ENCODE results near the gene MIOX.

Gene MIOX

GRCh38 chr22:50455201-50455600, 31.5 kb upstream of the MIOX start:
- DNase-seq, result no peak

DNA sequence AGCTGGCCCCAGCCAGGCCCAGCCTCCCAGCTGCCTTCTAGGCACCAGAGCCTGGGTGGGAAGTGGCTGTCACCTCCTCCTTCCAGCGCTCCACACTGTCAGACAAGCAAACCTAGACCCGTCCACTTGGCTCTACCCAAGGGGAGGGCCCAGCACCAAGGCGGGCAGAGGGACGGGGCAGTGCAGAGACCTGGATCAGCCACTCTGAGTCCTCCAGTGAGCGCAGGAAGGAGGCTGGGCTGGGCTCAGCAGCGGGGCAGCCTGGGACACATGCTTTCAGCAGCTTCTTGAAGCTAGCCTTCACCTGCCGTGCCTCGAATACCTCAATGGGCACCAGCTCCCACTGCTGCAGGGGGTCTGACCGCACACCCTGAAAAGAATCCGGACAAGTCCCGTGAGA, 30.6 kb upstream of the MIOX start:
- no peak for DNase-seq

DNA sequence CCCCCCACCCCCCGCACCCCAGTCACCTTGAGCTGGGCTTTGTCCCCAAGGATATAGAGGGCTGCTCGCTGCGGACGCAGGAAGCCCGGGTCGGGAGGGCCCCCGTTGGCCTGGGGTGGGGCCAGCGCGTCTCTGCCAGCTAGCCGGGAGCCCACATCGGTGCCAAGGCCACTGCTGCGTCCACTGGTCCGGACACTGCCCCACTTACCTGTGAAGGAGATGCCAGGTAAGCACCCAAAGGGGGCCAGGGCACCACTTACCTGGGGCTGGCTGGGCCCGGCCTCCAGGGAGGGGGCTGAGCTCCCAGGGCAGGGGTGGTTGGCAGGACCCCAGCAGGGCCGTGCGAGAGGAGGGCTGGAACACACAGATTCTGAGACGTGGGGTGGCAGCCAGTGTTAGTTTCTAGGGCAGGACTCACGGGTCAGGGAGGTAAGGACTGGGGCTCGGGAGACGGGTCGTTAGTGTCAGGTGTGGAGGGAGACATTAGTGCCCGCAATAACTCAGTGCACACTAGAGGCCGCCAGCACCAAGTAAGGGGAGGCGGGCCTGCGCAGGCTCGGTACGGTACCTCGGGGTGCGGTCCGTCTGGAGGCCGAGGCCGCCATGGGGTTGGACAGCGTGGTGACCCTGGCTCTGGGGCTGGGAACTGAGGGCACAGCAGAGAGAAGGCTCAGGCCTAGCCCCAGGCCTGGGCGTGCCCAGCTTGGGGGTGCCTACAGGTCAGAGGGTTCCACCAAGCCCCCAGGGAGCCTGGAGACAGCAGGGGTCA, 30.0 kb upstream of the MIOX start:
- no peak for DNase-seq

GRCh38 chr22:50459016-50459415, 27.6 kb upstream of the MIOX start:
- no peak for DNase-seq

DNA sequence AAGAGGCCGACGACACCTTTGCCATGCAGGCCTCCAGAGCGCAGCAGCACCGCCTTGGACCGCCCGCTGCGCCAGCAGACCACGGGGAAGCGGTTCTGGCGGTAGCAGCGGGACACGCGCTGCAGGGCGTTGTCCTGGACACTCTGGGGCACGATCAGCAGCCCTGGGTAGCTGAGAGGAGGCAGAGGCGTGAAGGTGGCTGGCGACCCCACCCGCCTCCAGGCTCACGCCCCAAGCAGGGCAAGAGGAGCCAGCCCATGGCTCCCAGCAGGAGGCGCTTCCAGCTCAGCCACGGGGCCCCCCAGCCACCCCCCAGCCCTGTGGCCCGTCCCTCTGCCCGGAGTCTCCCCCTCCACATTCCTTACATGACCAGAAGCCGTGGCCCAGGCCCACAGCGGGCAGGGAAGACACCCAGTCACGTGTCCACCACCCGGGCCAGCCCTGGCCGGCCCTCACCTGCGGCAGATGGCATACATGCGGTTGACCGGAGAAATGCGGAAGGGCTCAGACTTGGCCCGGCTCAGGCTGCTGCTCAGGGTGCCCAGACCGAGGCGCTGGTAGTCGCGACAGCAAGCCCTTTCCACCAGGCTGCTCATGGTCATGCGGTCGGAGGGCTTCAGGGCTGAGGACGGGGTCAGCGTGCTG, 27.0 kb upstream of the MIOX start:
- no peak for DNase-seq

DNA sequence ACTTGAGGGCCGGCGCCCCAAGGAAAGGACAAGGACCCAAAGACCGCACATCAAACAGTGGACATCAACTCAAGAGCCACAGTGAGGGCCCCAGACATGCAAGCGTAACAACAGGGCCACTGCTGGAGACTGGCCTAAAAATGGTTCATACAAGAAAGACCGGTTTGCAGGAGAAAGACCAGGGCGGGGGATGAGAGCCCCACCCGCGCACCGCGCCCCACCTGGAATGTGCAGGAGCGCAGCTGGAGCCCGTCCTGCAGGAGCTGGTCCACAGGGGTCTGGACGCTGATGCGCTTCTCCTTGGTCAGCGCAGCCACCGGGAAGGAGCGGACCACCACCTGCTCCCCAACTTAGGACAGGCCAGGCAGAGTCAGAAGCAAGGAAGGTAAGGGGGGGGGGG, 25.7 kb upstream of the MIOX start:
- DNase-seq, result no peak

DNA sequence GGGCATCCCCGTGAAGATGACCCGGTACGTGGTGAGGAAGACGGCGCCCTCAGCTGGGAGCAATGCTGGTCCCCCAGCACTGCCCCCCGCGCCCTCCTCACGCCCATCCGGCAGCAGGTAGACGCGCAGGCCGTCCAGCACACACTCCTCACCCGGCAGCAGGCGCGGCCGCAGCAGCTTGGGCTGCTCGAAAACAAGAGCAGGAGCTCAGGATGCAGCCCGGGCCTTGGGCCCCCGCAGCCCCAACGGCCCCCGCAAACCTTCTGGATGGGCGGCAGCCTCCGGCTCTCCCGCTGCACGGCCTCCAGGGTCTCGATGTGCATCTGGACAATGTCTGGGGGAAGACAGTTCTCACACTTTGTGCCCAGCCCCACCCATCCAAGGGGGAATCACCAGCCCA, 25.1 kb upstream of the MIOX start:
- no peak for DNase-seq

DNA sequence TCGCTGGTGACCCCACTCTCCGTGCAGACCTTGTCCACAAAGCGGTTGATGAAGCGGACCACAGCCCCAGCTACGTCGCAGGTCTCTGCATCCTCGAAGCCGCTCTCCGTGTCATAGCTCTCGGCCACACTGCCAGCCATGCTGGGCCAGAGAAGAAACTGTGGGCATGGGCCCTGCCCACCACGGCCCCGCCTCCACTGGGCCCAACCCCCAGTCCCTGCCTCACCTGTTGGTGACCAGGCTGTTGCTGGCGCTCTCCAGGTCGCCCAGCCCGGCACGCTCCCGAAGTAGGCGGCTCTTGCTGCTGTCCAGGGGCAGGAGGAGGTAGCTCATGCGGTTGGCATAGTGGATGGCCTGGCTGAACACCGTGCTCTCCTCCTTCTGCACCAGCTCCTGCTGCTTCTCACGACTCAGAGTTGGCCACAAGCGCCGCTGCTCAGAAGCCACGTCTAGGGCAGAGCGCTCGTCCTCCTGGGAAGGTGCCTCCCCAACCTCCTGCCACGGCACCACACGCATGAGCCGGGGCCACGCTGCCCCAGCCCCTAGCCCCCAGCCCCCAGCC, 24.6 kb upstream of the MIOX start:
- DNase-seq, result no peak

GRCh38 chr22:50463188-50463900, 23.3 kb upstream of the MIOX start:
- no peak for DNase-seq

- no peak for DNase-seq
These were observed 22.2 kb upstream of the MIOX start for GRCh38 chr22:50464451-50464850.

- DNase-seq, result no peak
These were observed 21.4 kb upstream of the MIOX start for GRCh38 chr22:50465066-50465930.

GRCh38 chr22:50467341-50467740, 19.3 kb upstream of the MIOX start:
- no peak for DNase-seq

- no peak for DNase-seq
These were observed 18.8 kb upstream of the MIOX start for GRCh38 chr22:50467773-50468440.

GRCh38 chr22:50468626-50469025, 18.0 kb upstream of the MIOX start:
- DNase-seq, result no peak

DNA sequence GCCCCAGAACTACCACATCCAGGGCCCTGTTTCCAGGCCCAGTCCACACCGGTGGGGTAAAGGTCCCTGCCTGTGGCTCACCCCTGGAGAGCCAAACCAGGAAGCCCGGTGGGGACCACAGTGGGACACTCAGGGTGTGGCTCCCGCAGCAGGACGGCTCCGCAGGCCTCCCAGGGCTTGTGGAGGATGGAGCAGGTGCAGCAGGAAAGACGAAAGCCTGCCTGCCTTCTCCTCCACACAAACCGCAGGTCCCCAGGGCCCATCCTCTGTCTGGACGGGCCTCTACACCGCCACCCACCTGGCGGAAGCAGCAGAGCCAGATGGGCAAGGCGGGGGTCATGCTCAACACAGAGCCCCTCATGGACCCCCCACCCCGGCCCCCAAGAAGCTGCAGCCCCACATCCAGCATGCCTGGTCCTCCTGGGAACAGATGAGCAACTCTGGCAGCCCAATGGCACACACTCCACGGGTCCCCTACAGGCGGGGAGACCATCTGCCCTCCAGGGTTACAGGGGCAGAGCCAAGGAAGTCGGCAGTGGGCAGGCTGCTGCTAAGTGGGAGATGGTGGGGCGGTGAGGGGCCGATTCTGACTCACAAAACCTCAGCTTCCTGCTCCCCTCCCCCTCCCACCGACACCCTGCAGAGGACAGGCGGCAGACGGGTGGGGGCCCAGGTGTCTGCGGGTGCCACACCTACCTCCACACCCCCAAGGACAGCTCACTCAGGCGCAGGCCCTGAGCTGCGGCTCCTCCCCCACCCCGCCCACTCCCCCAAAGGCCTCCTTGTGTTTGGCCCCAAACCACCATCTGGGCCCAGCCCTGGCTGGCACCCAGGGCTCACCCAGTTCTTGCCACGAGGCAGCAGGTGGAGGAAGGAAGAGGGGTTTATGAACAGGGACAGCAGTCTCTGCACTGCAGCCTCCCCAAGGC, 17.0 kb upstream of the MIOX start:
- DNase-seq, result no peak

DNA sequence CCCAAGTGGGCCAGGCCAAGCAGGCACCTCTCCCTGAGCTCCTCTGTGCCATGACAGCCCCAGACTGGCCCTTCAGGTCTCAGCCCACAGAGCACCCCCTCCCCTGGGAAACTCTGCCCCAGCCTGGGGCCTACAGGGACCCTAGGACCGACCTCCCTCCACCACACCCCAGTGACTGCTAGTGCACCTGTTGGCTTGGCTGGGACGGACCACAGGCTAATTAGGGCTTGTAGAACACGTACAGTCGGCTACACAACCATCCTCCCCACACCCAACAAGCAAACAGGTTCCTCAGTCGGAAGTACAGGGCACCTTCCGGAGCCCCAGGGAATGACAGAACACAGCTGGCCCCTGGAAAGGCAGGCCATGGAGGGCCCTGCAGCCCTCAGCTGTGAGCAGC, 16.2 kb upstream of the MIOX start:
- no peak for DNase-seq

DNA sequence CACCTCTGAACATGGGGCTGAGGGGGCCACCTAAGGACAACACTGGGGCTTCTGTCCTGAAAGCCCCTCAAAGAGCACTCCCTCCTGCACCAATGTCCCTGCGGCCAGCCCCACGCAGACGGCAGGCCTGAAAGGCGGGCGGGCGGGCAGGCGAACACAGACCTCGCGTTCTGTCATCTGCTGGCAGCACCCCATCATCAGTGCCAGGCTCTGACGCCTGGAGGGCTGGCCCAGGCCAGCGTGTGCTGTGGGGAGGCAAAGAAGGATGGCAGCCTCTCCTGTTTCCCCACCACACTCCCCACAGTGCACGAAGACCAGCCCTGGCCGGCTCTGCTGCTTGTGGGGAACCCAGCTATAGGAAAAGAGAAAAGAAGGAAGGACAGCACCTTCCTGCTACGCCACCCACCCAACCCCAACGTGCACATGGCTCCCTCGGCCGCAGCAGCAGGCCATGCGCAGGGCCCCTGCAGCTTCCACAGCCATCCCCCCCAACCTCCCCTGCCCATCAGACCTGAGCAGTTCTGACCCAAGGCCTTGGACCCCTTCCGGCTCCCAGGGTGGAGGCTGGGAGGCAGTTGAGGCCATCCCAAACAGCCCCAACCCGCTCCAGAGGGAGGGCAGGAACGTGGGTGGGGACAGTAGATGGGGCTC, 15.3 kb upstream of the MIOX start:
- no peak for DNase-seq

DNA sequence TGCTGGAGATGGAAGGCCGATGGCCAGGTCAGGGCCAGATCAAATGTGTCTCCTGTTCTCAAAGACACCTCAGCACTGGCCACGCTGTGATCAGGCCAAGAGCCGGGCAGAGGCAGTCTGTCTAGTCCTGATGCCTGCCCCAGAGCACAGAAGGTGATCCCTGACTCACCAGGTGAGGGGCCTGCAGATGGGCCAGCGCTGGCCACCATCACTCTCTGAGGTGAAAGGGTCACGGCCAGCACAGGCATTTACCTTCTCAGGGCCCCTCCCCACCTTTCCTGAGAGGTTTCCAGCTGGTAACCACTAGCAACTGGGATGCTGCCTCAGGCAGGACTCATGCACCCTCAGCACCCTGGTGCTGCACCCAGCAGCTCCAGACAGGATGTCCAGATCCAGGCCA, 14.7 kb upstream of the MIOX start:
- no peak for DNase-seq

DNA sequence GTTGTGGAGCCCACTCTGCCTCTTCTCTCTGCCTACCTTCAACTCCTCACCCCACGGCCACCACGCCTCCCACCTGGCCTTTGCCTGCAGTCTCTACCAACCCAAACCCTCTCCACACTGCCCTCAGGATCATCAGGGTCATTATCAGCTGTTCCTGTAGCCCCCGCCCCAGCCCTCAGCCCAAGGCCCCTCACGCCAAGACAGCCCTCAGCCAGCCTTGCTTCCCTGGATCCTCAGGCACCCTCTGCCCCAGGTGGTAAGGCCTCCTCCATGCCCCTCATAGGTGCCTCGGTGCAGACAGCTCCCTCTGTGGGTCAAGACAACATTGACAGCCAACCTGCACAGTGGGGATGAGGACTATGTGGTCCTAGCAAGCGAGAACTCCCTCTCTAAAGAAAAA, 13.6 kb upstream of the MIOX start:
- DNase-seq, result no peak

- DNase-seq, result no peak
These were observed 12.6 kb upstream of the MIOX start for GRCh38 chr22:50473855-50474671.

All from NCI-H187 treated with DMSO at 0.1 percent for 48 hours (cell line).